NCI-H1930 (cell line): ENCODE data around the gene ARG2.

ENCODE experiments used
- DNase-seq, 2 experiments: peaks; one replicate each; lab custom pipeline; 2025; lab: John Stamatoyannopoulos, UW

Gene ARG2

GRCh38 chr14:67619446-67620216 is at the start of gene ARG2:
ARG2 (plus strand) TSS chr14:67619920; CDS start chr14:67619978, 58 bp downstream.
- DNase-seq, result peak; percentile 96 to 97

GRCh38 chr14:67570453-67570852 is 49.3 kb upstream of the ARG2 start:
- DNase-seq, result no peak

GRCh38 chr14:67571275-67571990 is 48.3 kb upstream of the ARG2 start:
- peak in 1 of 2 experiments; percentile 41 for DNase-seq

- DNase-seq, result no peak
Measured at GRCh38 chr14:67571991-67572323, 47.8 kb upstream of the ARG2 start.

GRCh38 chr14:67572608-67573007 is 47.1 kb upstream of the ARG2 start:
- DNase-seq, result no peak

- no peak for DNase-seq
Measured at GRCh38 chr14:67573228-67574010, 46.3 kb upstream of the ARG2 start.

GRCh38 chr14:67574156-67574555 is 45.6 kb upstream of the ARG2 start:
- no peak for DNase-seq

GRCh38 chr14:67574806-67575205 is 44.9 kb upstream of the ARG2 start:
- no peak for DNase-seq

- DNase-seq, result no peak
Measured at GRCh38 chr14:67575684-67576083, 44.0 kb upstream of the ARG2 start.

GRCh38 chr14:67576216-67576955 is 43.3 kb upstream of the ARG2 start:
- no peak for DNase-seq

- DNase-seq, result no peak
Measured at GRCh38 chr14:67577181-67577808, 42.4 kb upstream of the ARG2 start.

GRCh38 chr14:67577909-67578749 is 41.6 kb upstream of the ARG2 start:
- no peak for DNase-seq

- DNase-seq, result no peak
Measured at GRCh38 chr14:67579040-67579439, 40.7 kb upstream of the ARG2 start.

- no peak for DNase-seq
Measured at GRCh38 chr14:67579636-67580035, 40.1 kb upstream of the ARG2 start.

GRCh38 chr14:67580336-67581171 is 39.2 kb upstream of the ARG2 start:
- no peak for DNase-seq

GRCh38 chr14:67581643-67582042 is 38.1 kb upstream of the ARG2 start:
- no peak for DNase-seq

GRCh38 chr14:67582061-67582460 is 37.7 kb upstream of the ARG2 start:
- no peak for DNase-seq

- peak in 1 of 2 experiments; percentile 12 for DNase-seq
Measured at GRCh38 chr14:67583711-67584644, 35.7 kb upstream of the ARG2 start.

- no peak for DNase-seq
Measured at GRCh38 chr14:67584978-67585377, 34.7 kb upstream of the ARG2 start.
